SW 1271 (cell line): Measurements from ENCODE around the gene MAP3K3.

Experiments
- DNase-seq, 2 experiments: peaks; one replicate each; lab custom pipeline; 2025; lab: John Stamatoyannopoulos, UW

The MAP3K3 gene

GRCh38 chr17:63652106-63652505 lies 29.9 kb downstream of the MAP3K3 start:
- no peak for DNase-seq

- no peak for DNase-seq
Observed at GRCh38 chr17:63653050-63653449, 30.8 kb downstream of the MAP3K3 start.

- DNase-seq: no peak
Observed at GRCh38 chr17:63657786-63658185, 35.6 kb downstream of the MAP3K3 start.

- DNase-seq: no peak
Observed at GRCh38 chr17:63658366-63658765, 36.1 kb downstream of the MAP3K3 start.

- no peak for DNase-seq
Observed at GRCh38 chr17:63659850-63660249, 37.6 kb downstream of the MAP3K3 start.

GRCh38 chr17:63665527-63666214 lies 43.5 kb downstream of the MAP3K3 start:
- no peak for DNase-seq

- DNase-seq: no peak
Observed at GRCh38 chr17:63672856-63673255, 50.6 kb downstream of the MAP3K3 start.

- DNase-seq: peak in 1 of 2 experiments; percentile 44
Observed at GRCh38 chr17:63675231-63675606, 53.0 kb downstream of the MAP3K3 start.

- DNase-seq: peak in 1 of 2 experiments; percentile 75
Observed at GRCh38 chr17:63675607-63676546, 53.7 kb downstream of the MAP3K3 start.

- DNase-seq: no peak
Observed at GRCh38 chr17:63676584-63676983, 54.4 kb downstream of the MAP3K3 start.

GRCh38 chr17:63679214-63679613 lies 57.0 kb downstream of the MAP3K3 start:
- DNase-seq: no peak

GRCh38 chr17:63680700-63681099 lies 58.5 kb downstream of the MAP3K3 start:
- DNase-seq: no peak

- no peak for DNase-seq
Observed at GRCh38 chr17:63681530-63681929, 59.3 kb downstream of the MAP3K3 start.

- DNase-seq: no peak
Observed at GRCh38 chr17:63682441-63682840, 60.2 kb downstream of the MAP3K3 start.

GRCh38 chr17:63682981-63683380 lies 60.8 kb downstream of the MAP3K3 start:
- DNase-seq: no peak

GRCh38 chr17:63685041-63685440 lies 62.8 kb downstream of the MAP3K3 start:
- DNase-seq: no peak

- no peak for DNase-seq
Observed at GRCh38 chr17:63685578-63685977, 63.4 kb downstream of the MAP3K3 start.

- no peak for DNase-seq
Observed at GRCh38 chr17:63686138-63686685, 64.0 kb downstream of the MAP3K3 start.

GRCh38 chr17:63688396-63689020 lies 66.3 kb downstream of the MAP3K3 start:
- no peak for DNase-seq

GRCh38 chr17:63689479-63689878 lies 67.3 kb downstream of the MAP3K3 start:
- no peak for DNase-seq

- DNase-seq: no peak
Observed at GRCh38 chr17:63692195-63692816, 70.1 kb downstream of the MAP3K3 start.
